Measurements from ENCODE around the gene TSPYL6. TPM values are rescaled to one million over a fixed set of nuclear protein-coding genes. Genes with fewer than 3 reads are reported as not detected.
A peak's percentile ranks its signal among the peaks of the same experiment; 100 is the strongest.

Gene TSPYL6
- polyA plus RNA-seq, 1 of the 3 experiments (the other 2 are of a cell fraction) = not detected

GRCh38 chr2:54212456-54212855 lies 43.6 kb downstream of the TSPYL6 start:
- Histone ChIP-seq H3F3A (replicated peaks; ENCODE audit: insufficient read depth) (peaks cover 5% of the 10 kb centered on the region), H3K4me1 (ENCODE audit: control insufficient read depth in 1 of 2, insufficient read depth in 2 of 2, low read depth in 1 of 2, low read length in 1 of 2) (peaks cover 12 to 19% of the 10 kb centered on the region in 2 experiments), H3K9me2 (no peaks in the 10 kb centered on the region), H3K27ac (ENCODE audit: low read depth in 2 of 2, low read length in 1 of 2) (peak overlapping the region in 1 of 2 experiments; percentile 26; a peak in 1 of 4 replicates), H3K36me3 (replicated peaks in 1 of 2; ENCODE audit: control insufficient read depth in 1 of 2, insufficient read depth in 2 of 2, low read length in 1 of 2) (no peaks in the 10 kb centered on the region), H3K27me3 (ENCODE audit: insufficient read depth) (no peaks in the 10 kb centered on the region), H3K4me3 (ENCODE audit: low read depth in 2 of 2, low read length in 1 of 2) (no peak overlapping the region), H3K9me3 (no peaks in the 10 kb centered on the region), H3K9ac (no peak overlapping the region), H3K4me2 (no peak overlapping the region), H2AFZ (ENCODE audit: low read depth) (no peak overlapping the region), H4K20me1 (ENCODE audit: insufficient read depth) (no peaks in the 10 kb centered on the region), H3K79me2 (ENCODE audit: insufficient read depth) (no peaks in the 10 kb centered on the region)
- no peak for TF ChIP-seq MEF2A (IDR thresholded peaks at IDR 0.05; ENCODE audit: borderline replicate concordance, low read depth)
- peak; percentile 56; the same call in 1 of the 2 replicates for TF ChIP-seq TCF12 (IDR thresholded peaks at IDR 0.05)
- TF ChIP-seq, protein P1, sequence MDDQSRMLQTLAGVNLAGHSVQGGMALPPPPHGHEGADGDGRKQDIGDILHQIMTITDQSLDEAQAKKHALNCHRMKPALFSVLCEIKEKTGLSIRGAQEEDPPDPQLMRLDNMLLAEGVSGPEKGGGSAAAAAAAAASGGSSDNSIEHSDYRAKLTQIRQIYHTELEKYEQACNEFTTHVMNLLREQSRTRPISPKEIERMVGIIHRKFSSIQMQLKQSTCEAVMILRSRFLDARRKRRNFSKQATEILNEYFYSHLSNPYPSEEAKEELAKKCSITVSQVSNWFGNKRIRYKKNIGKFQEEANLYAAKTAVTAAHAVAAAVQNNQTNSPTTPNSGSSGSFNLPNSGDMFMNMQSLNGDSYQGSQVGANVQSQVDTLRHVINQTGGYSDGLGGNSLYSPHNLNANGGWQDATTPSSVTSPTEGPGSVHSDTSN (IDR thresholded peaks at IDR 0.05) = 0 out of 2 replicates have a peak, but pooled peaks have one; percentile 10
- ChIA-PET CTCF (no interaction called here), POLR2A (no interaction called here)
- WGBS (ENCODE audit: low lambda C conversion rate) = 62% methylated on average over 1 of the region's 1 CpG
- no peak for DNase-seq

DNA sequence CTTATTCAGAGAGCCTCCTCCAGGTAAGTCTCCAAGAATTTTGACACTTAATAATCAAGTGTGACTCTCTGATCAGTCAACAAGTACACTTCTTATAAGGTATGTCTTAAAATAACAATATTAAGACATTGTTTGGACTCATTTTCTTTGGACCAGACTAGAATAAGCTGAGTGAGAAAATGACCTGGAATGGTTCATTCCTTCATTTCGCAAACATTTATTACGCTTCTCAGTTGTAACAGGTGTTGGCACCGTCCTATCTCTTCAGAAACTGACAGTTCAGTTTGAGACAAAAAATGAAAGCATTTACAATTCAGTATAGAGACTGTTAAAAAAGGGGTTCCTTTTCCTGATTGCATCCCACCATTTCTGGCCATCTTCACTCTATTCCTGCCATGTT lies 46.6 kb downstream of the TSPYL6 start:
- H4K20me1 ChIP-seq (ENCODE audit: insufficient read depth) = no peaks in the 10 kb centered on the region
- H3K4me1 ChIP-seq (ENCODE audit: control insufficient read depth in 1 of 2, insufficient read depth in 2 of 2, low read depth in 1 of 2, low read length in 1 of 2) = peaks cover 15 to 23% of the 10 kb centered on the region in 2 experiments
- no peak overlapping the region; the same call in 1 of the 2 replicates for H3K9ac ChIP-seq
- no peaks in the 10 kb centered on the region for H3K79me2 ChIP-seq (ENCODE audit: insufficient read depth)
- H3K27ac ChIP-seq (ENCODE audit: low read depth in 2 of 2, low read length in 1 of 2) = peak overlapping the region; percentile 48 to 72; a peak in 2 of 4 replicates
- H3K9me3 ChIP-seq = no peaks in the 10 kb centered on the region
- DNase-seq = no peak
- ChIA-PET POLR2A (no interaction called here), CTCF (interaction anchor here (0.8 kb wide), 1 partner anchor 17 kb away, joined by 3 read pairs; no protein-coding TSS in a partner anchor)
- H3K27me3 ChIP-seq (ENCODE audit: insufficient read depth) = no peaks in the 10 kb centered on the region
- 97% methylated on average over 3 of the region's 3 CpGs for WGBS (ENCODE audit: low lambda C conversion rate)
- H3K4me2 ChIP-seq = no peak overlapping the region
- no peak overlapping the region for H3K4me3 ChIP-seq (ENCODE audit: low read depth in 2 of 2, low read length in 1 of 2)
- peaks cover 5% of the 10 kb centered on the region for H3F3A ChIP-seq (replicated peaks; ENCODE audit: insufficient read depth)
- no peaks in the 10 kb centered on the region for H3K36me3 ChIP-seq (replicated peaks in 1 of 2; ENCODE audit: control insufficient read depth in 1 of 2, insufficient read depth in 2 of 2, low read length in 1 of 2)
- no peaks in the 10 kb centered on the region for H3K9me2 ChIP-seq
- no peak overlapping the region for H2AFZ ChIP-seq (ENCODE audit: low read depth)
- no peak for TF ChIP-seq ELF1 (IDR thresholded peaks at IDR 0.05)
- TF ChIP-seq, protein P2, sequence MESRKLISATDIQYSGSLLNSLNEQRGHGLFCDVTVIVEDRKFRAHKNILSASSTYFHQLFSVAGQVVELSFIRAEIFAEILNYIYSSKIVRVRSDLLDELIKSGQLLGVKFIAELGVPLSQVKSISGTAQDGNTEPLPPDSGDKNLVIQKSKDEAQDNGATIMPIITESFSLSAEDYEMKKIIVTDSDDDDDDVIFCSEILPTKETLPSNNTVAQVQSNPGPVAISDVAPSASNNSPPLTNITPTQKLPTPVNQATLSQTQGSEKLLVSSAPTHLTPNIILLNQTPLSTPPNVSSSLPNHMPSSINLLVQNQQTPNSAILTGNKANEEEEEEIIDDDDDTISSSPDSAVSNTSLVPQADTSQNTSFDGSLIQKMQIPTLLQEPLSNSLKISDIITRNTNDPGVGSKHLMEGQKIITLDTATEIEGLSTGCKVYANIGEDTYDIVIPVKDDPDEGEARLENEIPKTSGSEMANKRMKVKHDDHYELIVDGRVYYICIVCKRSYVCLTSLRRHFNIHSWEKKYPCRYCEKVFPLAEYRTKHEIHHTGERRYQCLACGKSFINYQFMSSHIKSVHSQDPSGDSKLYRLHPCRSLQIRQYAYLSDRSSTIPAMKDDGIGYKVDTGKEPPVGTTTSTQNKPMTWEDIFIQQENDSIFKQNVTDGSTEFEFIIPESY (IDR thresholded peaks at IDR 0.05; ENCODE audit: borderline replicate concordance, low read depth) = no peak
- no peak for TF ChIP-seq CHD2 (IDR thresholded peaks at IDR 0.05; ENCODE audit: low read length, partially characterized antibody)
- no peak for TF ChIP-seq SMC3 (IDR thresholded peaks at IDR 0.05; ENCODE audit: low read depth, low read length)
- no peak for TF ChIP-seq EP300 (IDR thresholded peaks at IDR 0.05; ENCODE audit: borderline replicate concordance in 1 of 2, low read depth in 1 of 2, low read length in 1 of 2)
- no peak for TF ChIP-seq GATA2 (CRISPR knock-in tag; IDR thresholded peaks at IDR 0.05)
- TF ChIP-seq, protein P3, sequence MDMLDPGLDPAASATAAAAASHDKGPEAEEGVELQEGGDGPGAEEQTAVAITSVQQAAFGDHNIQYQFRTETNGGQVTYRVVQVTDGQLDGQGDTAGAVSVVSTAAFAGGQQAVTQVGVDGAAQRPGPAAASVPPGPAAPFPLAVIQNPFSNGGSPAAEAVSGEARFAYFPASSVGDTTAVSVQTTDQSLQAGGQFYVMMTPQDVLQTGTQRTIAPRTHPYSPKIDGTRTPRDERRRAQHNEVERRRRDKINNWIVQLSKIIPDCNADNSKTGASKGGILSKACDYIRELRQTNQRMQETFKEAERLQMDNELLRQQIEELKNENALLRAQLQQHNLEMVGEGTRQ (IDR thresholded peaks at IDR 0.05; ENCODE audit: borderline replicate concordance, low read depth, low read length) = no peak
- TF ChIP-seq, protein P1 (IDR thresholded peaks at IDR 0.05) = no peak
- TF ChIP-seq USF1 (IDR thresholded peaks at IDR 0.05; ENCODE audit: borderline replicate concordance, low read depth) = no peak
- no peak for TF ChIP-seq MXI1 (IDR thresholded peaks at IDR 0.05; ENCODE audit: low read depth, low read length)
- no peak for TF ChIP-seq TEAD4 (IDR thresholded peaks at IDR 0.05; ENCODE audit: borderline replicate concordance, insufficient read depth)
- no peak for TF ChIP-seq CTCF (IDR thresholded peaks at IDR 0.05)
- TF ChIP-seq FOSL2 (IDR thresholded peaks at IDR 0.05; ENCODE audit: borderline replicate concordance, low read depth) = no peak
- TF ChIP-seq IRF3 (IDR thresholded peaks at IDR 0.05; ENCODE audit: low read depth, low read length) = no peak
- TF ChIP-seq RCOR1 (IDR thresholded peaks at IDR 0.05; ENCODE audit: low read length) = no peak
- TF ChIP-seq TAF1 (IDR thresholded peaks at IDR 0.05; ENCODE audit: borderline replicate concordance, low read depth, low read length) = no peak

Measured in SK-N-SH (cell line).